Hippocampal formation (tissue), 2 donors: ENCODE data around the gene BCAT1.
A peak's percentile ranks its signal among the peaks of the same experiment; 100 is the strongest.
"Not testable (repeated sequence)": the region's sequence is repeated elsewhere in the genome, so short reads cannot be mapped to it uniquely, and the experiment has no call there.

Experiments
- DNase-seq, 2 donors: peaks; one replicate each; lab custom pipeline; 2025; lab: John Stamatoyannopoulos, UW

The BCAT1 gene

DNA sequence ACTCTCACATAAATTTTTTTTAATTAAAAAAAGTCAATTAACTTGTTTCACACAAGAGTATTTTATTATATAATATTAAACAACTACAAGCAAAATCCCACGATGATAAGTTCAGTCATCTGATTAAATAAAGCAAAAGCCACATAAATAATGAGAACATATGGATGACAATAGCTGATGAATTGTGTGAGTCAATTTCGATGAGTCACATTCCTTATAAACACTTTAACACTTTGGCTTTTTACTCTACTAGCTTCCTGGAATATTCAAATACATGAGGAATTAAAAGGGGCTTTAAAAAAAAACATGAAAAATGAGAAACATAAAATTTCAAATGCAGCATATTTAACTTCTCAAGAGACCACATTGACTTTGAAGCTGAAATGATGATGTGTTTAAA lies 95.3 kb downstream of the BCAT1 start:
- no peak for DNase-seq

DNA sequence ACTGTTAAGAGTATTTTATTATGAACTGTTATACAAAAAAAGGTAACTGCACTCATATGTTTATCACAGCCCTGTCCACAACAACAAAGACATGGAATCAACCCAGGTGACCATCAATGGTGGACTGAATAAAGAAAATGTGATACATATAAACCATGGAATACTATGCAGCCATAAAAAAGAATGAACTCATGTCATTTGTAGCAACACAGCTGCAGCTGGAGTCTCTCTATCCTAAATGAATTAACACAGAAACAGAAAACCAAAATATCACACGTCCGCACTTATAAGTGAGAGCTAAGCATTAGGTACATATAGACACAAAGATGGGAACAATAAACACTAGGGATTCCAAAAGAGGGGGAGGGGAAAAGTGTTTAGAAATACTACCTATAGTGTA lies 95.8 kb downstream of the BCAT1 start:
- DNase-seq, result no peak

DNA sequence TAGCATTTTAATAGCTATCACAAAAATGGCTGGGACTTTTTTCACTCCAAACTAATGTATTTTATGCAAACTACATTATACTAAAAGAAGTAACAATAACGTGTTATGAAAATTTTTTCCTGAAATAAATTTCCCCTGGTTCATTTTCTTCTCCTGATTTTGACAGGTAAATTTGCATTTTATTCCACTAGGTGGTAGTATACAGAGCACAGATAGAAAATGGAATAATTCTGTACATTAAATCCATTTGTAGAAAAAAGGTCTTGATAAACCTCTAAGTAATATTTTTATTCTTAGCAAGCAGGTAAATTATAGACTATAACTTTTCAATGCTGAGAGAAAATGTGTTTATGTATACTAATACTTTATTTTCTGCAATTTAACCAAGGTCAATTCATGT lies 96.5 kb downstream of the BCAT1 start:
- DNase-seq, result peak in 1 of 2 donors; percentile 3

- DNase-seq, result not testable (repeated sequence)
These were observed 97.0 kb downstream of the BCAT1 start for GRCh38 chr12:24851883-24852282.

DNA sequence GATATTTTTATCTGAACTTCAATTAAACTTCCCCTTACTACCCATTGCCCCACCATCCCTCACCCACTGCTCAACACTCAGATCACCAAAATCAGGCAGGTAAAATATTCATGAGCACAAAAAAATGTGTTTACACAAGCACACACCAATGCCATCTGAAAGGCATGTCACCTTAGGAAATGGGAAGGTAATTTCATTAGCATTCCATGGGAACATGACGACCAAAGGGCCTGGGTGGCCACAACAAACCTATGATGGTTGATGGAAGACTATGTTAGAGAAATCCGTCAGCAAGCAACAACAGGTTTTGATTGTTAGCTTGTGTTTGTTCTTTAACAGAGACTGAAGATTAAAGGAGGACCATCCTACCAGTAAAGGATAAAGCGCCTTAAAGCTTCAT lies 97.6 kb downstream of the BCAT1 start:
- DNase-seq, result no peak

- no peak for DNase-seq
These were observed 98.4 kb downstream of the BCAT1 start for GRCh38 chr12:24850496-24850895.

DNA sequence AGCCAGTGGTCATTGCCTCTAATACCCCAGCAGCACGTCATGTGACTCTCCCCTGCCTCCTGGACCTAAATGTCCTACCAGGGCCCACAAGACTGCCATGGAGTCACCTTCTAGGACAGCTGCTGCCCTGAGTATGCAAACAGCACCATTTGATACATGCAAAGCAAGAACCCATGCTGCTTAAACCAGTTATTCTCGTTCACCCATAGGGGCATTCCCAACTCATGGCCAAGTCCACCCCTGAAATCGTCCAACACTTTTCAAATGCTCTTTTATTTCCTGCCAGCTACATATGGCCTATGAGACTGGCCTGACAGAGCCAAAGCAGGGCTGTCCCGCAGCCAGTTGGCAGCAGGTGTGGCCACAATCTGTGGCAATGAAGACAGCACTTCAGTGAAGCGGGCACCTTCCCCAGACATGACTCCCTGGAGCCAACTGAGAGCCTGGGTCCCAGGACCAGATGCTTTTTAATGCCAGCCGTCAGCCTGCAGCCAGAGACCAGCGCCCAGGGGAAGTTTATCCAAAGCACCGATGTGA lies 99.9 kb downstream of the BCAT1 start:
- DNase-seq, result no peak

DNA sequence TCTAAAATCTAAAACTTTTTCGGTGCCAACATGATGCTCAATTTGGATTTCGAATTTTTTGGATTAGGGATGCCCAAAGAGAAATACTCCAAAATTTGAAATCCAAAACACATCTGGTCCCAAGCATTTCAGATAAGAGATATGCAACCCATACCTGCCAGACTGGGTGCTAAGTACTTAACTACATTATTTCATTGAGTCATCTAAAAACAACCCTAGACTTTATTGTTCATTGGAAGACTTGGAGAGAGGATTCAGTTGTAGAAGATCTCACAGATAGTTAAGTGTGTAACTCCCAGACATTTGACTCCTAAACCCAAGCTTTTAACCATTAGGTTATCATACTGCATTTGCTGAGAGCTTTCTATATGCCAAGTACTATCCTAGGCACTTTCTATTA lies 102.2 kb downstream of the BCAT1 start:
- no peak for DNase-seq

DNA sequence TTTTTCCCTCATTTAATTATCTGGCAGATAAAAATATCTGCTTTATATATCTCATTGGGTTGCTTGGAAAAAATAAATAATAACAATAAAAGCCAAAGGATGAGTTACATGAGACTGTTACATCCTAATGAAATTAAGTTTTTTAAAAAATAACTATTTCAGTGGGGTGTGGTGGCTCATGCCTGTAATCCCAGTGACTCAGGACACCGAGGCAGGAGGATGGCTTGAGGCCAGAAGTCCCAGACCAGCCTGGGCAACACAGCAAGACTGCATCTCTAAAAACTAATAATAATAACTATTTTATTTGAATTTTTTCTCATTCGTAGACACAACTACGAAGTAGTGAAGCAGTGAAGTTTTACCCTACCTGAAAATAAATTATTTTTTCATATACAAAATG lies 103.3 kb downstream of the BCAT1 start:
- DNase-seq, result no peak

- no peak for DNase-seq
These were observed 108.7 kb downstream of the BCAT1 start for GRCh38 chr12:24840046-24840800.

DNA sequence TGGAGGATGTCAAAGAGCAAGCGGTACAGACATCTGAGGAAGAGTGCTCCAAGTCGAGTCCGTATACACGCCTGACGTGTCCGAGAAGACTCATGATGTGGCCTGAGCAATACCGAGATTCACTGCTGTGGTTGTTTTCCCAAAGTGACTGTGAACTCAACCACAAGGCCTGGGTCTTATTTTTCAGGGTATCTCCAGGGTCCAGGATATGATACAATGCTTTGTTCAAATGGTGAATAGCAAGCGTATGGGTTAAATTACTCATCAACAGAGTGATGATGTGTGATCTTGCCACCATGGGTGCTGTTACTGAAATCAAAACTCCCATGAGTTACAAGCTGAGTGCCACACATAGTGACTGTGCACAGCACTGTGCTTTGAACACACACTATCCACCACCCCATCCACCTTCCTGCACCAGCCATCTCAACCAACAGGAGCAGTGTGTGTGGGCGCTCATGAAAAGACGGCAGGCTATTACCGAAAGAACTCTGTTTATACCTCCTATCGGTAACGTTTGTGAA lies 109.6 kb downstream of the BCAT1 start:
- no peak for DNase-seq

GRCh38 chr12:24838531-24838950 lies 110.4 kb downstream of the BCAT1 start:
- DNase-seq, result no peak

- no peak for DNase-seq
These were observed 113.5 kb downstream of the BCAT1 start for GRCh38 chr12:24835377-24835776.

GRCh38 chr12:24833513-24833912 lies 115.4 kb downstream of the BCAT1 start:
- DNase-seq, result no peak

DNA sequence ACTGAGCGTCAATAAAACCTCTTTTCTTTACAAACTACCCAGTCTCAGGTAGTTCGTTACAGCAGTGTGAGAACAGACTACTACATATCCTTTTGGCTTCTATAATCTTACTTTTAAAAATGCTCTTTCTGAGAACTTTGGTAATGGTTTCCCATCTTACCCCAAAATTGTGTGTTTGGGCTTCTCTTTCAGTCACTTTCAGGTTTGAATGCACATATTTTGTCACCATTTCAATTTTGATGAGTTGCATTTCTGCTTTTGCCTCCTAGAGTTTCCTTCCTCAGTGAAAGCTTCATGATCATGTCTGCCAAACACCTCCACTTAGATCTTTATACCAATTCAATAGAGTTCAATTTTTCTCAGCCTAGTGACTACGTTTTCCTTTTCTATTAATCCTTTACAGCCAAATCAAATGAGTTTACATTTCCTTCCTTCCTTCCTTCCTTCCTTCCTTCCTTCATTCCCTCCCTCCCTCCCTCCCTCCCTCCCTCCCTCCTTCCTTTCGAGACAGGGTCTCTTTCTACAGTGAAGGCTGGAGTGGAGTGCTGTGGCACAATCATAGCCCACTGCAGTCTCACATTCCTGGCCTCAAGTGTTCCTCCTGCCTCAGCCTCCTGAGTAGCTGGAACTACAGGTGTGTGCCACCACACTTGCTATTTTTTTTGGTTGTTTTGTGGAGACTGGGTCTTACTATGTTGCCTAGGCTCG lies 124.9 kb downstream of the BCAT1 start:
- no peak for DNase-seq

DNA sequence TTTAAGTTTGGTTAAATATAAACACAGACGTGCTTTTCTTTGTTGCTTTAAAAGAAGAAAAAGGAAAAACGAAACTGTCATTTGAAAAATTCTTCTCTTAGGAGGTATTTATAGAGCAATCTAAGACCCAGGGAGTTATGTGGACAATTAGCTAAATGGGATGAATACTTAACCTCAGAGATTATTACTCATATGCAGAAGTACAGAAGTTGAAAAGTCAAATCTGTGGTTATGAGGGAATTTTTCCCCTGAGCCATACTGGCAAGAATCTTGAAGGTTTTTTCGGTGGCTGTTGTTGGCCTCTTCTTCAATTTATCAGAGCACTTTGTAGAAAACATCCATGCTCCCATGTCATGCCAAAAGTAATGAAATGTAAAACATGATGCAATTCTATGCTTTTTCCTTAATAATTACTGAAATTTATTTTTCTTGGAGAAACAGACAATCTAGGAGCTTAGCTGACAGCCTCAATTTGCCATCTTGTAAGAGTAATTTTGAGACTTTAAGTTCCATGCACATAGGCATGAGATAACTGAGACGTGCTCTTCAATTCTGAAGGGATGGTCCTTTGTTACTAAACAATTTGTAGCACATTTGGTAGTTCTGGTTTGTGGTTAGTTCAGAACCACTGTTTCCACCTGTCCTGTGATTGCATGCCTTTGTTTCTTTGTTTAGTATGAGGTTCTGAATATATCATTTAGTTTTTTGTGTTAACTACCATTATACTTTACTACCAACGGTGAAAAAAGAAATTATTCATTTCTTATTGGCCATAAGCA lies 126.6 kb downstream of the BCAT1 start:
- no peak for DNase-seq

GRCh38 chr12:24821691-24822090 lies 127.2 kb downstream of the BCAT1 start:
- DNase-seq, result no peak

GRCh38 chr12:24820872-24821271 lies 128.0 kb downstream of the BCAT1 start:
- no peak for DNase-seq

DNA sequence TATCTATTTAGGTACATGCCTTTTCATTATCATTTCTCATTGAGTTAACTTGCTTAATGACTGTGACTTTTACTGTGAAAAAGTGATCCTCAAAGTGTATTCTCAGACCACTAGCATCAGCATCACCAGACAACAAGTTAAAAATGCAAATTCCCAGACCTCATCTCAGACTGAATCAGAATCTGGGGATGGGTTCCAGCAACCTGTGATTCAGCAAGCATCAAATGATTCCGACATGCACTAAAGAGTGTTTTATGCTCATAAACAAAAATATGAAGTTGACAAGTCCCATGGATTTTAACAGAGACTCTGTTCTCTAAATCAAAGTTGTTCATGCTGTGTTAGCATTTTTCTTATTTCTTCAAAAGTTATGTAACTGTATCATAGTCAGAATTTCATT lies 130.6 kb downstream of the BCAT1 start:
- no peak for DNase-seq

DNA sequence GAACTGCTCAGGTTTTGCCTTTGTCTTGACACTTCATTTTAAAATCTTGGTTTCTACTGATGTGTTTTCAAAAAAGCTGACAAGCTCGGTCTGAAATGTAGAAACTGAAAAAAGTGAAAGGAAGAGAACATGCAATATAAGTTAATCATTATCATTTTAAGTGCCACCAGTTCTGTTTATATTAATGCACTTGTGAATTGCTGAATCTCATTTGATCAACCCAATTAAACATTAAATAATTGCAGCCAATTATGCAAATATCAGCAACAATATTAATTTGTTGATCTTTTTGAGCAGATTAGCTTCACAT lies 133.8 kb downstream of the BCAT1 start:
- no peak for DNase-seq

DNA sequence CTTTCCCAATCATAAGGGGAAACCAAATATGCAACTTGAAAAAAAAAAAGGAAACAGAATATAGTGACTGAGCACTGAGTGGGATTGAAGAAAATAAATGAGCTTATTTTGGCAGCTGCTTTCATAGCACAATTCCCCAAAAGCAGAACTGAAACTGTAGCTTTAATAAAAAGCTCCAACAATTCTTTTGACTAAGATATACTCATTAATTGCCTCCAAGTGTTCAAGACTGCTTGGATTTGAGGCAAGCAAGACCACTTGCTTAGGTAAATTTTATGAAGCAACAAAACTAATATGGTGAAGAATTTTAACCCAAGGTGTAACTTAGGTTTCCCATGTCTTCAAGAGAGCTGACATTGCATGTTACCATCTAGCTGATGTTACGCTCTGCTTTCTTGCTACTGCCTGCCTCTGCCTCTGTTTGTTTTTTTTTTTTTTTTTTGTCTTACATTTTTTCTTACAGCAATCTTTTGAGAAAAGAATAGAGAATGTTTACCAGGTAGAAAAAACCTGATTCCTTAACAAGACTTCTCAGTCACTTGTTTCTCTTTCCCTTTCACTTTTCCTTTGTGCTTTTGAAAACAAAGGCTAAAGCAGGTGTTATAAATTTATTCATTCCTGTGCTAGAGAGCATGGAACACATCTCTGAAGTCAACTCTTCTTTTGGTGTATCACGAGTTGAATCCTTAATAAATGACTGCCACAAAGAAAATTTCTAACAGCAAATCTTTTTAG lies 134.4 kb downstream of the BCAT1 start:
- no peak for DNase-seq

DNA sequence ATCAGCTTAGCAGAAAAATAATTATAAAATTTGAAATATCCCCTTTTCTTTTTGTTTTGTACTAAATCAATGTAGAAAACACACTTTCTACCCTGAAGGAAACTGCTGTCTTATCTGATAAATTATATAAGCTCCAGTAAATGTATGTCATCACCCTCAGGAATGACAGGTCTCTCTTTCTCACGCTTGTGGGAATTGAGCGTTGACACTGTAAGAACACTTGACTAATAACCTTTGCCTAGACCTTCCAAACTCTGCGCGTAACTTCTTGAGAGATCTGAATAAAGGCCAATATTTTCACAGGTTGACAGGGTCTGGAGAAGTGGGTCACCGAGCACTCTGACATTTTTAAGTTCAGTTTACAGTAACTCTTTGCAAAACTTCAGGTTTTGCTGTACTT lies 138.5 kb downstream of the BCAT1 start:
- DNase-seq, result no peak
